NB4 (cell line): ENCODE results near the gene PTPN23.
A peak's percentile ranks its signal among the peaks of the same experiment; 100 is the strongest.

ENCODE experiments used
- DNase-seq: peaks from one replicate; pipeline ENCODE4 v3.0.0; 2010; ENCODE audit warnings: low read depth
- H3K4me3 ChIP-seq: one replicate; pipeline ENCODE4 v1.5.1; 2011; ENCODE audit warnings: mild to moderate bottlenecking, low read depth, low read length, moderate library complexity
- CTCF ChIP-seq: IDR thresholded peaks from one replicate; pipeline ENCODE4 v1.5.1; 2012; ENCODE audit warnings: low read depth, low read length
- MAX ChIP-seq: IDR thresholded peaks from 2 replicates; pipeline ENCODE4 v1.6.1; 2011; ENCODE audit warnings: low read depth, low read length
- MYC ChIP-seq: IDR thresholded peaks from 2 replicates; pipeline ENCODE4 v1.6.1; 2011; ENCODE audit warnings: low read depth, low read length
- POLR2A ChIP-seq: IDR thresholded peaks from 2 replicates; pipeline ENCODE4 v1.6.1; 2011; ENCODE audit warnings: mild to moderate bottlenecking; ENCODE audit not compliant: insufficient read length; ENCODE audit errors: extremely low read depth

The PTPN23 gene

DNA sequence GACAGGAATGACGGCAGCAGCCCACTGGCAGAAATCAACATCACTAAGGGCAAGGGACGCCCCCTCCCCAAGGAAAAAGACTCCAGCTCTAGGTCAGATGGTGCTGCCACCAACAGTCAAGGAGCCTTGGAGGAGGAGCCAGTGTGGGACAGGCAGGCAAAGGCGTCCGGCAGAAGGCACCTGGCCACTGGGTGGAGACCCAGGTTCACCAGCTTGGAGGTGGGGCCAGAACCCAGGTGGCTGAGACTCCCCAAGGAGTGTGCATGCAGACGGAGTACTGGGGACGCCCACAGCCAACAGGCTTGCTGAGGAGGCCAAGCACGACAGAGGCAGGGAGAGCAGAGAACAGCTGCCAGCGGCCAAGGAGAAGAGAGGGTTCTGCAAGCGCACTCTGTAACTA, 35.2 kb downstream of the PTPN23 start:
- TF ChIP-seq MAX (no peak), MYC (no peak), CTCF (no peak), POLR2A (no peak)
- DNase-seq: no peak
- H3K4me3 ChIP-seq: no peak overlapping the region

DNA sequence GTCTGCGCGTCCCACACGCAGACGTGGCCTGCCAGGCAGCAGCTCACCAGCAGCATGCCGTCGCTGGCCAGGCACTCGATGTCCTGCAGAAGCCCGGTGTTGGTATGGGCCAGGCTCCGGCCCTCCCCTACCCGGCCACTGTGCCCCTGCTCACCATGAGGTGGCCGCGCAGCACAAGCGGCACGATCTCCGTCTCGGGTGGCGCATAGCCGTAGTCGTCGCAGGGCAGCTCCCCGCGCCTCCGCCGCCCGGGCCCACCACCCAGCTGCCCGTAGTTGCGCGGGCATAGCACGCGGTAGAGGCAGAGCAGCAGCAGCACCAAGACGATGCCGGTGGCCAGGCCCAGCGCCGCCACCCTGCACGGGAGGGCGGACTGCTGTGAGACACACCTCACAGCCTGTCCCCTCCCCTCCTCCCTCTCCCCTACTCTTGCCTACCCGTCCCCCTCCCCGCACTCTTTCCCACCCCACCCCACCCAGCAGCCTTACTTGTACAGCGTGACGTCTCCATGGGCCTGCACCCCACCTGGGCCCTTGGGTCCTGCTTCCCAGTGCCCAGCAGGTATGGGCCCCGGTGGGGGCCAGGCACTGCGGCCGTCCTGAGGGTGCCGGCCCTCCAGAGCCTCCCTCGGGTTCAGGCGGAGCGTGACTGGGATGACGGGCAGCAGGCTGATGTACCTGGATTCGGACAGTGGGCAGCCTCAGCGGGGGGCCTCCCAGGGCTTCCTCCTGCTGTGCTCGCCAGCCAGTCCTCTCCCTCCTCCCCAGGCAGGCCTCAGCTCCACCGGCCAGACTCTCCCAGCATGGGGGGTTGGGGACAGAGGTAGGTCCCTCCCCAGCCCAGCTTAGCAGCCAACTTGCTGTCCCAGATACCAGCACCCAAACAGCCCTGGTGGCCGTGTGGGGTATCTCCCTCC, 37.6 kb downstream of the PTPN23 start:
- no peak for DNase-seq
- no peak overlapping the region for H3K4me3 ChIP-seq

DNA sequence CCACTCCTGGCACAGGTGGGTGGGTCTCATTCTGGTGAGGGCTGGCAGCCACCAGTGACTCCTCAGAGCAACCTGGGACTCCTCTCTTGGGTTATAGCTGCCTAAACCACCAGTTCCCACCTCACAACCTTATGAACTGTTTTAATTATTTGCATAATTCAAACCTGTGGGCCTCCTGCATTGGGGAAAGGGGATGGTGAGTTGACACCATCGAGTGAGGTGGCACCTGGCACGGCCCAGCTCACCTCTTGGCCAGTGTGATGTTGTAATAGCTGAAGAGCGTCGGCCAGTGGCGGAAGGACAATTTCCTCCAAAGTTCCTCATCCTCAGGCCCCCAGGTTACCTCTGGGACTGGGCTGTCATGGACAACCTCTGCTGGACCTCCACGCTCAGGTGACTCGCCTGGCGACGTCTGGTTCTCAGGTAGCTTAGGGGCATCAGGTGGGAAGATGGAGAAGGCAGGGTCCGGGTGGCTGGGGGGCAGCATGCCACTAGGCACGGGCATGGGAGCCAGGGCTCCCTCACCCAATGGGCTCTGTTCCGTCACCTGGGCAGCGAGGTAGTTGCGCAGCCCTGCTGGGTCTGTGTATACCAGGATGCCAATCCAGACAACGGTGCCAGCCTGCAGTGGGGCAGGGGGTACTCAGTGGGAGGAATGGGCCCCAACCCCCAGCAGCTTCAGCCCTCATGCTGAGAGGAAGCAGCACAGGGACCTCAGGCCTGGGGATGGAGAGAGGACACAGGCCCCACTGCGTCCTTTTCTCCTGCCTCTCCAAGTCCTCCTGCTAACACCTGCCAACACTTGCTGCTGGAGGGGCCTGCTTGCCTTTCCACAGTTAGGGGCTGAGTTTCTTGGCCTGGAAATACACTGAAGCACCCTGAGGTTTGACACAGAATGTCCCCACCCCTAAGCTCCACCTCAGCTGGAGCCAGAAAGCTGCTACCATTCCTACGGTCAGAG, 38.5 kb downstream of the PTPN23 start:
- no peak for DNase-seq
- TF ChIP-seq POLR2A (no peak), CTCF (no peak), MAX (no peak), MYC (no peak)

More for the DNA sequence above, 37.6 kb downstream of the PTPN23 start:
- TF ChIP-seq POLR2A: no peak
- no peak for TF ChIP-seq CTCF
- TF ChIP-seq MYC: no peak
- no peak for TF ChIP-seq MAX

GRCh38 chr3:47420044-47420430, 39.2 kb downstream of the PTPN23 start:
- DNase-seq: no peak
- no peak overlapping the region for H3K4me3 ChIP-seq
- no peak for TF ChIP-seq CTCF
- no peak for TF ChIP-seq POLR2A
- no peak for TF ChIP-seq MAX
- TF ChIP-seq MYC: no peak

More for the DNA sequence above, 38.5 kb downstream of the PTPN23 start:
- H3K4me3 ChIP-seq: no peak overlapping the region

DNA sequence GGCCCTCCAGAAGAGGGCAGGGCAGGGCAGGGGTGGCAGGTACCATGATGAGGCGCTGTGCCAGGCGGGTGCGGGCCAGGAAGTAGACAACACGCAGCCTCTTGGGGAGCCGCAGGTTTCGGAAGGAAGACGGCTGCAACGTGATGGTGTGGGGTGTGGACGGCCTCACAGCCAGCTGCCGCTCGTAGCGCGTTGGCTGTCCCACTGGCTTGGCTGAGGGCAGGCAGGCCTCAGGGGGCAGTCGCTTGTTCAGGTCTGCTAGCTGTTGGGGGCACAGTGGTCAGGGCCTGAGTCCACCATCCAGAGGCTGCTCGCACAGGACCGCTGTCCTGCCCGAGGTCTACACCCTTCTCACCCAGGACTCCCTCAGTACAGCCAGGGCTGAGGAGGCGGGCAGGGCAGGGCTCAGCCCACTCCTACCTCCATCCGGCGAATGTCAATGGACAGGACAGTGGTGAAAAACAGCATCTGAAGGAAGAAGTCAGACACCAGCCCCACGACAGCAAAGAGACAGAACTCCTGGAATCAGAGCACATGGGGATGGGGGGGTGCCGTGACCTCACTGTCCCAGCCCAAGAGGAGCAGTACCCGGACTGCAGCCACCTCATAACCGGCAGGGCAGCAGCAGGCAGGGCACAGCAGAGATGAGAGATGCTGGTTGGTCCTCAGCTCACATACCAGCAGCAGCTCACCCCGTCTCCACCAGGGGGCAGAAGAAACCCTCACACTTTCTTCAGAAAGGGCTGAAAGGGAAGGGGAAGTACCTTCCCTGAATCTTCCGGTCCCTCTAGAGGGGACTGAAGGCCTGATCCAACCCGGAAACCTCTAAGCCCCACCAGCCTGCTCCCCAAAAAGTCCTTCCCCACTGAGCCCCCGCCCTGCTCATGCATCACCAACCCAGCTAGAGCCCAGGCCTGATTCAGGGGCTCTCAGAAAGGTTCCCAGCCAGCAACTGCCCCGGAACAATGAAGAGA, 40.0 kb downstream of the PTPN23 start:
- H3K4me3 ChIP-seq: no peak overlapping the region
- DNase-seq: peak; percentile 90
- no peak for TF ChIP-seq MYC
- TF ChIP-seq MAX: 0 out of 2 replicates have a peak, but pooled peaks have one; percentile 20
- peak; percentile 18 for TF ChIP-seq POLR2A
- TF ChIP-seq CTCF: peak; percentile 91
